ENCODE measurements around the gene CRACDL. TPM values are rescaled to one million over a fixed set of nuclear protein-coding genes. Genes with fewer than 3 reads are reported as not detected.

CRACDL gene
- total RNA-seq, 1 donor, result not detected

DNA sequence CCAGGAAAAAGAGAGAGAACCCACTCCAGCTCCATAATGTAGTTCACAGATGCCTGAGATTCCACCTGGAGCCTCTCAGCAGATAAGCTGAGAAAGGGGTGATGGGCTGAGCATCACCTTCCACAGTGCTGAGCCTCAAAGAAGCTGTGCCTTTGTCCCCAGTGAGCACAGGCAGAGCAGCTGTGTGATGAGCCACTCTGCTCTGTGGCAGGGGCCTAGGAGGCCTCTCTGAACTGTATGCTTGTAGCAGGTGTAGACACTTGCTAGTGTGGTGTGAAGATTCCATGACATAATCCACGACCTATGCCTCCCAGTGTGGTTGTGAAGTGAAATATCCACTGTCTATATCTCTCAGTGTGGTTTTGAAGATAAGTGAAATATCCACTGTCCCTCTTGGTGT lies 134.7 kb downstream of the CRACDL start:
- Histone ChIP-seq H3K36me3 (ENCODE audit: insufficient read depth, low read length) (no peaks in the 10 kb centered on the region), H3K27ac (ENCODE audit: low read depth, low read length) (no peak overlapping the region), H3K4me3 (ENCODE audit: insufficient read depth, low read length) (no peak overlapping the region), H2AFZ (ENCODE audit: low read length) (no peak overlapping the region), H4K20me1 (ENCODE audit: insufficient read depth, low read length) (no peaks in the 10 kb centered on the region), H3K4me1 (ENCODE audit: insufficient read depth, low read length) (peaks cover 4% of the 10 kb centered on the region), H3K27me3 (ENCODE audit: insufficient read depth, low read length) (no peaks in the 10 kb centered on the region), H3K9me3 (ENCODE audit: low read depth, low read length) (no peaks in the 10 kb centered on the region), H3K79me2 (ENCODE audit: insufficient read depth, low read length) (no peaks in the 10 kb centered on the region), H3K4me2 (ENCODE audit: insufficient read depth, low read length) (no peak overlapping the region)
- DNase-seq (ENCODE audit: insufficient read length, low spot score, missing footprints), result peak; percentile 45
- TF ChIP-seq, protein P1, sequence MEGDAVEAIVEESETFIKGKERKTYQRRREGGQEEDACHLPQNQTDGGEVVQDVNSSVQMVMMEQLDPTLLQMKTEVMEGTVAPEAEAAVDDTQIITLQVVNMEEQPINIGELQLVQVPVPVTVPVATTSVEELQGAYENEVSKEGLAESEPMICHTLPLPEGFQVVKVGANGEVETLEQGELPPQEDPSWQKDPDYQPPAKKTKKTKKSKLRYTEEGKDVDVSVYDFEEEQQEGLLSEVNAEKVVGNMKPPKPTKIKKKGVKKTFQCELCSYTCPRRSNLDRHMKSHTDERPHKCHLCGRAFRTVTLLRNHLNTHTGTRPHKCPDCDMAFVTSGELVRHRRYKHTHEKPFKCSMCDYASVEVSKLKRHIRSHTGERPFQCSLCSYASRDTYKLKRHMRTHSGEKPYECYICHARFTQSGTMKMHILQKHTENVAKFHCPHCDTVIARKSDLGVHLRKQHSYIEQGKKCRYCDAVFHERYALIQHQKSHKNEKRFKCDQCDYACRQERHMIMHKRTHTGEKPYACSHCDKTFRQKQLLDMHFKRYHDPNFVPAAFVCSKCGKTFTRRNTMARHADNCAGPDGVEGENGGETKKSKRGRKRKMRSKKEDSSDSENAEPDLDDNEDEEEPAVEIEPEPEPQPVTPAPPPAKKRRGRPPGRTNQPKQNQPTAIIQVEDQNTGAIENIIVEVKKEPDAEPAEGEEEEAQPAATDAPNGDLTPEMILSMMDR (IDR thresholded peaks at IDR 0.05; ENCODE audit: extremely low read depth, low read depth, low read length), result no peak

DNA sequence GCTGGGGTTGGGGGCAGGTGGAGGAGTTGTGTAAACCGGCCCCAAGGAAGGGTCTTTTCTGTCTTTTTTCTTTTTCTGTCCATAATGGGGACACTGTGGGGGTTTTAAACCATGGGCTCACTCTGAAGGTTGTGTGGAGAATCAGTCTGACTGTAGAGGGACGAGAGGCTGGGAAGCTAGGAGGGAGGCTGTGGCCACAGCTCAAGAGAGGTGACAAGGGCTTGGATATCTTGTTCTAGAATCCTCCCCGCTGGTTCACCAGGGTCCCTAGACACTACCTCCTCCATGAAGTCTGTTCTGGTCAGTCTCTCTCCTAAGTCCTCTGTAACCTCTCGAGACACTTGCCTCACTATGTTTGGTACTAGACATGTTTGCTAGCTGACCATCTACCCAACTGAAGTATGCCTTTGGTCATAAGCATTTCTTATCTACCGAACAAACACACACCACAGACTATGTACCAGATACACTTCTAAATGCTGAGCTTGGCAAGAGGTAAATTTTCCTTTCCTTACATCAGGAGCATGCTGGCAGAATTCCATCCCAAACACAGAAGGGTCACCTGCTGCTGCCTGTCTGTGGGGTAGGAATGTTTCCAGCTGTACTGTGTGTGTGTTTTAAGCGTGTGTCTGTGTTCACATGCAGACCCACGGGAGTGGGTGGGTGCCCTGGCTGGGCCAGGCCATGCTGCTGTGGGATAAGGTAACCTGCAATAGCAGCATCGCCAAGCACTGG lies 135.5 kb downstream of the CRACDL start:
- Histone ChIP-seq H3K36me3 (ENCODE audit: insufficient read depth, low read length) (no peaks in the 10 kb centered on the region), H2AFZ (ENCODE audit: low read length) (no peak overlapping the region), H3K4me1 (ENCODE audit: insufficient read depth, low read length) (no peaks in the 10 kb centered on the region), H3K9me3 (ENCODE audit: low read depth, low read length) (no peaks in the 10 kb centered on the region), H3K4me3 (ENCODE audit: insufficient read depth, low read length) (no peak overlapping the region), H4K20me1 (ENCODE audit: insufficient read depth, low read length) (no peaks in the 10 kb centered on the region), H3K4me2 (ENCODE audit: insufficient read depth, low read length) (no peak overlapping the region), H3K79me2 (ENCODE audit: insufficient read depth, low read length) (no peaks in the 10 kb centered on the region), H3K27me3 (ENCODE audit: insufficient read depth, low read length) (no peaks in the 10 kb centered on the region), H3K27ac (ENCODE audit: low read depth, low read length) (no peak overlapping the region)
- peak; percentile 36 for DNase-seq (ENCODE audit: insufficient read length, low spot score, missing footprints)
- TF ChIP-seq, protein P1 (IDR thresholded peaks at IDR 0.05; ENCODE audit: extremely low read depth, low read depth, low read length), result no peak

DNA sequence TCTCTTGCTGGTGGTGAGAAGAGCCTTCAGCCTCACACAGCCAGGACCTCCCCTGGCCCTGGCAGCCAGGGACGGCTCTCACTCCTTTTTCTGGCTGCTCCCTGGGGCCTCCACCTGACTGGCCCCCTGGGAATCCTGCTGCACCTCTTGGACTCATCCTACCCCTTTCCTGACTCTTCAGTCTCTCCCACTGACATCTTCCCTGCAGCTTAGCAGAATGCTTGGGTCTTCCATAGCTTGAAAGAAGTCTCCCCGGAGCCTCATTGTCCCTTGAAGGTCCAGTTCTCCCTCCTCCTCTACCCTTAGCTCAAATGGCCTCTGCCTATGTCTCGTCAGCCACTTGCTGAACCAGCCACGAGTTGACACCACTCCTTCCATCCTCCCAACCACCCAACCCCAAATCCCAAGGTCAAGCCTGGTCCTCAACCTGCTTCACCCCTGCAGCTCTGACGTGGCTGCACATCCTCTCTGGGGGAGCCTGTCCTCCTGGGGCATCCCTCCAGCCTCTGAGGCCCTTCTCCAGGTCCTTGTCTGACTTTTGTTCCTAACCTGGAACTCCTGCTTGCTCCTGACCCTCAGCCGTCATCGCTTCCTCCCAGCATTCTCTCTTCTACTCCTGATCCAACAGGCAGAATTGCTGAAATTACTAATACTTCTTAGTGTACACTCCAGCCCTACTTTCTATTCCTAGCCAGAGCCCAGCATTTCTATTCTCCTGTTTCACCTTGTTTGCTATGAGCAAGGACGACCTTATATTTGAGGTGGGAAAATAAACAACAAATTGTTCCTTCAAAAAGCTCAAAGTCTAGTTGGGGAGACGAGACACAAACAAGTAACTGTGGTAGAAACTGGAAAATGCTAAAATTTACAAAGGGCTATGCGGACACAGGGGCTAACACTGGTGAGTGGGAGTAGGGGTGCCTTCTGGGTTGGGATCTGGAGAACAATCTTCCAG lies 136.4 kb downstream of the CRACDL start:
- Histone ChIP-seq H2AFZ (ENCODE audit: low read length) (no peak overlapping the region), H3K27me3 (ENCODE audit: insufficient read depth, low read length) (no peaks in the 10 kb centered on the region), H3K4me3 (ENCODE audit: insufficient read depth, low read length) (no peak overlapping the region), H3K27ac (ENCODE audit: low read depth, low read length) (no peak overlapping the region), H3K4me1 (ENCODE audit: insufficient read depth, low read length) (no peaks in the 10 kb centered on the region), H4K20me1 (ENCODE audit: insufficient read depth, low read length) (no peaks in the 10 kb centered on the region), H3K4me2 (ENCODE audit: insufficient read depth, low read length) (no peak overlapping the region), H3K36me3 (ENCODE audit: insufficient read depth, low read length) (no peaks in the 10 kb centered on the region), H3K79me2 (ENCODE audit: insufficient read depth, low read length) (no peaks in the 10 kb centered on the region), H3K9me3 (ENCODE audit: low read depth, low read length) (no peaks in the 10 kb centered on the region)
- TF ChIP-seq, protein P1 (IDR thresholded peaks at IDR 0.05; ENCODE audit: extremely low read depth, low read depth, low read length), result no peak
- DNase-seq (ENCODE audit: insufficient read length, low spot score, missing footprints), result peak; percentile 39

All from osteoblast (primary cell).